GM23338 (cell line): ENCODE data around the gene TAF4. TPM values are rescaled to one million over a fixed set of nuclear protein-coding genes. Genes with fewer than 3 reads are reported as not detected.
A peak's percentile ranks its signal among the peaks of the same experiment; 100 is the strongest.

Source experiments
- ATAC-seq: fragments of 200-7000 bp; cut with Tn5 transposase; 3 replicates; pipeline ENCODE4 v1.9.1; 2020
- DNase-seq: peaks from one replicate; pipeline ENCODE4 v3.0.0-alpha.2; 2015; ENCODE audit warnings: low spot score
- H2AFZ ChIP-seq: fragments of 200-600 bp; sonication (generic); 2 replicates; pipeline ENCODE4 v1.8.0; 2016; ENCODE audit warnings: antibody characterized with exemption, mild to moderate bottlenecking, moderate library complexity
- H3F3A ChIP-seq: fragments of 200-600 bp; sonication (generic); replicated peaks from 2 replicates; pipeline ENCODE4 v1.8.0; 2017; ENCODE audit warnings: antibody characterized with exemption, mixed run types, low read depth
- H3K27ac ChIP-seq: fragments of 200-600 bp; sonication (generic); 2 replicates; pipeline ENCODE4 v1.6.1; 2016; ENCODE audit warnings: low read depth
- H3K27me3 ChIP-seq: fragments of 200-600 bp; sonication (generic); 2 replicates; pipeline ENCODE4 v1.8.0; 2016; ENCODE audit warnings: mild to moderate bottlenecking, mixed run types, moderate library complexity; ENCODE audit not compliant: insufficient read depth
- H3K36me3 ChIP-seq: fragments of 200-600 bp; sonication (generic); 2 replicates; pipeline ENCODE4 v1.8.0; 2016; ENCODE audit warnings: mild to moderate bottlenecking; ENCODE audit not compliant: insufficient read depth
- H3K4me1 ChIP-seq: fragments of 200-600 bp; sonication (generic); 2 replicates; pipeline ENCODE4 v1.8.0; 2016; ENCODE audit warnings: mild to moderate bottlenecking, moderate library complexity; ENCODE audit not compliant: insufficient read depth
- H3K4me2 ChIP-seq: fragments of 200-600 bp; sonication (generic); 2 replicates; pipeline ENCODE4 v1.7.1; 2017; ENCODE audit warnings: mixed run types
- H3K4me3 ChIP-seq: fragments of 200-600 bp; sonication (generic); 2 replicates; pipeline ENCODE4 v1.6.1; 2016; ENCODE audit warnings: mixed run types
- H3K79me2 ChIP-seq: fragments of 200-600 bp; sonication (generic); replicated peaks from 2 replicates; pipeline ENCODE4 v1.8.0; 2017; ENCODE audit warnings: mild to moderate bottlenecking; ENCODE audit not compliant: insufficient read depth
- H3K9me2 ChIP-seq: fragments of 200-600 bp; sonication (generic); 2 replicates; pipeline ENCODE4 v1.8.0; 2017; ENCODE audit not compliant: insufficient read depth
- H4K20me1 ChIP-seq: fragments of 200-600 bp; sonication (generic); replicated peaks from 2 replicates; pipeline ENCODE4 v1.8.0; 2017; ENCODE audit warnings: mild to moderate bottlenecking; ENCODE audit not compliant: insufficient read depth
- H3K27ac Mint-ChIP-seq: 2 replicates; pipeline ENCODE4 v1.8.0; 2020; ENCODE audit warnings: inconsistent platforms, mild to moderate bottlenecking, moderate library complexity, mixed read lengths
- H3K27me3 Mint-ChIP-seq: 3 replicates; pipeline ENCODE4 v1.8.0; 2022; ENCODE audit warnings: low read depth, mild to moderate bottlenecking, moderate library complexity, mixed read lengths, inconsistent platforms; ENCODE audit not compliant: insufficient read depth, poor library complexity
- H3K36me3 Mint-ChIP-seq: 3 replicates; pipeline ENCODE4 v1.8.0; 2021; ENCODE audit warnings: low read depth, mild to moderate bottlenecking, inconsistent platforms, moderate library complexity, mixed read lengths
- H3K4me1 Mint-ChIP-seq: 3 replicates; pipeline ENCODE4 v1.8.0; 2020; ENCODE audit warnings: mild to moderate bottlenecking, inconsistent platforms, mixed read lengths
- H3K4me3 Mint-ChIP-seq: 3 replicates; pipeline ENCODE4 v1.8.0; 2021; ENCODE audit warnings: moderate library complexity, mild to moderate bottlenecking, inconsistent platforms, mixed read lengths
- H3K9me3 Mint-ChIP-seq: 3 replicates; pipeline ENCODE4 v1.8.0; 2020; ENCODE audit warnings: moderate library complexity, mild to moderate bottlenecking, inconsistent platforms, mixed read lengths
- EZH2 ChIP-seq: fragments of 200-600 bp; sonication (generic); IDR thresholded peaks from one replicate; pipeline ENCODE4 v1.8.0; 2017; ENCODE audit warnings: antibody characterized with exemption, mild to moderate bottlenecking, low read depth; ENCODE audit not compliant: unreplicated experiment
- EZH2phosphoT487 ChIP-seq: fragments of 200-600 bp; sonication (generic); IDR thresholded peaks from one replicate; pipeline ENCODE4 v1.8.1; 2018; ENCODE audit warnings: antibody characterized with exemption; ENCODE audit not compliant: unreplicated experiment
- POLR2AphosphoS5 ChIP-seq: IDR thresholded peaks from 2 replicates; pipeline ENCODE4 v1.6.1; 2016; ENCODE audit warnings: antibody characterized with exemption, low read depth
- STAT1 ChIP-seq: IDR thresholded peaks from one replicate; pipeline ENCODE4 v1.6.1; 2016; ENCODE audit warnings: antibody characterized with exemption; ENCODE audit not compliant: unreplicated experiment
- ZNF114 ChIP-seq: fragments of 250-450 bp; sonication (Bioruptor Pico); IDR thresholded peaks from 2 replicates; pipeline ENCODE4 v1.5.0; 2020; ENCODE audit warnings: mild to moderate bottlenecking, moderate library complexity
- ZNF331 ChIP-seq: fragments of 250-450 bp; sonication (Bioruptor Pico); IDR thresholded peaks from 2 replicates; pipeline ENCODE4 v1.5.0; 2020; ENCODE audit warnings: low read depth, mild to moderate bottlenecking, moderate library complexity
- polyA plus RNA-seq: library from polyadenylated mRNA; unstranded; fragments of >200 nt; fragmentation: Nextera tagmentation; extraction: Ambion mirVana; gene quantifications from 2 replicates; pipeline ENCODE4 v1.2.1, GENCODE V29; 2016
- total RNA-seq: library from RNA; depleted of rRNA; stranded (reverse); fragments of >200 nt; shearing (Covaris generic); gene quantifications from 2 replicates; pipeline ENCODE4 v1.2.3, GENCODE V29; 2014
- TF ChIP-seq, protein P1 (sequence below): IDR thresholded peaks from 2 replicates; pipeline ENCODE4 v1.6.1; 2016; ENCODE audit warnings: antibody characterized with exemption

Gene TAF4
- total and polyA plus RNA-seq, 2 experiments from 2014 or later, result 7.2 to 60.0 TPM

DNA sequence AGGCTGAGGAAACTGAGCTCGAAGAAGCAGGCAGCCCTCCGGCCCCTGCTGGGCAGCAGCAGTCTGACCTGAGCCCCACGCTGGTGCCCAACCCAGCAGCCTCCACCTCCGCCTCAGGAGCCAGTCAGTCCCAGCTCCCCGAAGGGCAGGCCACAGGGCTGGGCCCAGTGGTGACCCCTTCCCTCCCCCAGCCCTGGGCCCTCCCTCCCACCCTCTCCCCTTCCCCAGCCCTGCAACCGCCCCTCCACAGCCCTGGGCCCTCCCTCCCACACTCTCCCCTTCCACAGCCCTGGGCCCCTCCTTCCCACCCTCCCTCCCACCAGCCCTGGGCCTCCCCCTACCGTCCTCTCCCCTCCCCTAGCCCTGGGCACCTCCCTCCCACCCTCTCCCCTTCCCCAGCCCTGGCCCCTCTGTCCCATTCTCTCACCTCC, 115.0 kb downstream of the TAF4 start:
- Histone ChIP-seq H3K4me2 (no peak overlapping the region), H3K9me2 (no peaks in the 10 kb centered on the region), H4K20me1 (peaks cover 3% of the 10 kb centered on the region; the same call in 1 of the 2 replicates), H3F3A (no peaks in the 10 kb centered on the region), H3K27ac (no peak overlapping the region), H3K79me2 (no peaks in the 10 kb centered on the region), H3K36me3 (no peaks in the 10 kb centered on the region), H3K4me3 (no peak overlapping the region), H2AFZ (no peak overlapping the region), H3K27me3 (no peaks in the 10 kb centered on the region), H3K4me1 (peaks cover 8% of the 10 kb centered on the region)
- Mint-ChIP-seq H3K36me3 (no peaks in the 10 kb centered on the region; the same call in 2 of the 3 replicates), H3K4me1 (peaks cover 27% of the 10 kb centered on the region), H3K27ac (no peak overlapping the region), H3K4me3 (no peak overlapping the region), H3K27me3 (peaks cover 14% of the 10 kb centered on the region), H3K9me3 (no peaks in the 10 kb centered on the region; the same call in 1 of the 3 replicates)
- TF ChIP-seq, protein P1, sequence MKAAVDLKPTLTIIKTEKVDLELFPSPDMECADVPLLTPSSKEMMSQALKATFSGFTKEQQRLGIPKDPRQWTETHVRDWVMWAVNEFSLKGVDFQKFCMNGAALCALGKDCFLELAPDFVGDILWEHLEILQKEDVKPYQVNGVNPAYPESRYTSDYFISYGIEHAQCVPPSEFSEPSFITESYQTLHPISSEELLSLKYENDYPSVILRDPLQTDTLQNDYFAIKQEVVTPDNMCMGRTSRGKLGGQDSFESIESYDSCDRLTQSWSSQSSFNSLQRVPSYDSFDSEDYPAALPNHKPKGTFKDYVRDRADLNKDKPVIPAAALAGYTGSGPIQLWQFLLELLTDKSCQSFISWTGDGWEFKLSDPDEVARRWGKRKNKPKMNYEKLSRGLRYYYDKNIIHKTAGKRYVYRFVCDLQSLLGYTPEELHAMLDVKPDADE, result no peak
- peak; percentile 52 for ATAC-seq
- DNase-seq, result no peak

DNA sequence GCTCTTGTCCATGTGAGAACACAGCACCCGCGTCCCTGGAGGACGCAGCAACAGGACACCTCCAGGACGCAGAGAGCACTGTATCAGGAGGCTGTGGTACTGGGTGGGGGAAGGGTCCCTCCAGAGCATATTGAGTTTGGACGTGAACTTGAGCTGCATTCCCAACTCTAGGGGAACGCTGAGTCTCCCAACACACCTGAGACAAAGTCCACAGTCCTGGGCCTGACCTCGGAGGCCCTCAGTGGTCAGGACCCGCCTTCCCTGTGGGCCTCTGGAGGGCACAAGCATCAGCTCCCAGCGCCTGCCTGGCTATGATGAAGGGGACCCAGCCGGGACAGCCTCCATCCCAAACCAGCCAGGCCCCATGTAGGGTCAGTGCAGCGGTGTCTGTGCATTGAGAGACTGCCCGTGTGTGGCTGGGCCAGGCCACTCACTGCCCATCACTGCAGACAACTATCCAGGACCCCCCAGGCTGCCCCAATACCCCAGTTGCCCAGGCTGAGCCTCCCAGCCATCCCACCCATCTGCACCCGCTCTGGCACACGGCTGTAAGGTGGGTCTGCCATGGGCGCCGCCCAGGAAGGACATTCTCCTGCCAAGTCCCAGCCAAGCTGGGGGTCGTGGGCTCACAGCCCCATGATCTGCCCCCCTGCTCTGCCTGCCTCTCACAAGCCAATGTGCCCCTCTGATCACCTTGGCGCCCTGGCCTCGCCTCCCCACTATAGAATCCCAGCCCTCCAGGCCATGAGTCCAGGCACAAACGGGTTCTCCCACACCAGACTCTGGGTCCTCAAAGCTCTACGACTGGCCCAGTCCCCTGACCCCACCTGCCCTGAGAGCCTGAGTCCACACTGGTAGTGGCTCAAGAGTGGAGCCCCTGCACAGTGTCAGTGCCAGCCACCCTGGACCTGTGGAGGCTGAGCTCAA, 115.7 kb downstream of the TAF4 start:
- H3K27ac ChIP-seq, result no peak overlapping the region
- ATAC-seq, result no peak
- Mint-ChIP-seq H3K9me3 (no peaks in the 10 kb centered on the region; the same call in 1 of the 3 replicates), H3K27ac (peak overlapping the region; percentile 84; the same call in 1 of the 2 replicates), H3K36me3 (no peaks in the 10 kb centered on the region; the same call in 2 of the 3 replicates), H3K27me3 (peaks cover 14% of the 10 kb centered on the region), H3K4me3 (no peak overlapping the region), H3K4me1 (peaks cover 26% of the 10 kb centered on the region)
- peaks cover 3% of the 10 kb centered on the region; the same call in 1 of the 2 replicates for H4K20me1 ChIP-seq
- no peaks in the 10 kb centered on the region for H3K9me2 ChIP-seq
- no peaks in the 10 kb centered on the region for H3K27me3 ChIP-seq
- peaks cover 8% of the 10 kb centered on the region for H3K4me1 ChIP-seq
- H2AFZ ChIP-seq, result no peak overlapping the region
- TF ChIP-seq, protein P1, result no peak
- no peak for TF ChIP-seq ZNF331 (CRISPR knock-in tag)
- TF ChIP-seq EZH2, result no peak
- no peak for TF ChIP-seq ZNF114
- TF ChIP-seq STAT1, result no peak
- no peak for TF ChIP-seq POLR2AphosphoS5
- TF ChIP-seq EZH2phosphoT487, result no peak
- no peaks in the 10 kb centered on the region for H3F3A ChIP-seq
- no peak for DNase-seq
- H3K79me2 ChIP-seq, result no peaks in the 10 kb centered on the region
- H3K4me3 ChIP-seq, result no peak overlapping the region
- H3K4me2 ChIP-seq, result no peak overlapping the region
- no peaks in the 10 kb centered on the region for H3K36me3 ChIP-seq
